Esophagus (tissue), 2 donors: ENCODE data around the gene PI3. TPM values are rescaled to one million over a fixed set of nuclear protein-coding genes. Genes with fewer than 3 reads are reported as not detected.

Source experiments
- H3K27ac ChIP-seq, 2 donors: one replicate each; pipeline ENCODE4 v1.5.1; 2013; ENCODE audit warnings: low read depth in 2 of 2, mild to moderate bottlenecking in 2 of 2, inconsistent platforms in 1 of 2, low read length in 1 of 2, moderate library complexity in 1 of 2
- H3K27me3 ChIP-seq, 2 donors: one replicate each; pipeline ENCODE4 v1.6.1; 2013; ENCODE audit warnings: low read length in 2 of 2, control low read depth in 1 of 2, mild to moderate bottlenecking in 1 of 2; ENCODE audit not compliant: insufficient read depth in 2 of 2, control insufficient read depth in 1 of 2
- H3K36me3 ChIP-seq, 2 donors: one replicate each; pipeline ENCODE4 v1.6.1; 2013; ENCODE audit warnings: low read length in 1 of 2; ENCODE audit not compliant: control insufficient read depth in 2 of 2, insufficient read depth in 2 of 2
- H3K4me1 ChIP-seq, 2 donors: one replicate each; pipeline ENCODE4 v1.6.1; 2013; ENCODE audit warnings: low read length in 1 of 2; ENCODE audit not compliant: control insufficient read depth in 2 of 2, insufficient read depth in 2 of 2
- H3K4me3 ChIP-seq, 2 donors: one replicate each; pipeline ENCODE4 v1.5.1; 2013; ENCODE audit warnings: low read length in 2 of 2, mild to moderate bottlenecking in 2 of 2, low read depth in 1 of 2, moderate library complexity in 1 of 2
- H3K9me3 ChIP-seq, 2 donors: one replicate each; pipeline ENCODE4 v1.6.1; 2013; ENCODE audit warnings: mild to moderate bottlenecking in 2 of 2, low read depth in 1 of 2, low read length in 1 of 2, moderate library complexity in 1 of 2; ENCODE audit not compliant: control insufficient read depth in 2 of 2, insufficient read depth in 1 of 2
- WGBS, 2 donors: extraction: QIAGEN DNeasy Blood & Tissue Kit; methylation state at CpG; one replicate each; pipeline ENCODE4 v1.1.7; 2013; 5-methylcytosine and 5-hydroxymethylcytosine counted together
- polyA plus RNA-seq, 2 donors: library from polyadenylated mRNA; stranded (reverse); fragments of 200-250 nt; gene quantifications; one replicate each; pipeline ENCODE4 v1.2.3, GENCODE V29; 2013
- donor health status: healthy with polysubstance abuse.
- donor health status: Bipolar disorder and iron deficiency.

PI3 gene
- polyA plus RNA-seq, 2 donors = 430 to 2,639 TPM

DNA sequence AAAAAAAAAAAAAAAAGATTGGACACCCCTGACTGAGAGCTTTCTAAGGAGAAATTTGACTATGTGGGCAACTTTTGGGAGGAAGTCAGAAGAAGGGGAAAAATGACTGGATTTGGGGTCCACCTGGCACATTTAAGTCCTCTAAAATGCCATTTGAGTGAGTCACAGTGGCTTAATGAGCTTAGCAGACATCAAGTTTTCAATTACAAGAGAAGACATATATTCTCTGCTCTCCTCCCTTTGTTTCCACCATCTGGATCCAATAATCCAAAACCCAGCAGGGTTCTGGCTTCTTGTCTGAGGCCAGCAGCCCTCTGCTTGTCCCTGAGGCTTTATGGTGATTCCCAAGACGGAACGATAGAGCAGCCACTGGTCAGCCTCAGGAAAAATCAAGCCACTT, 6.9 kb downstream of the PI3 start:
- H3K9me3 ChIP-seq = no peaks in the 10 kb centered on the region
- H3K36me3 ChIP-seq = no peaks in the 10 kb centered on the region
- H3K27me3 ChIP-seq = no peaks in the 10 kb centered on the region
- peaks cover 0 to 3% of the 10 kb centered on the region in 2 donors for H3K4me1 ChIP-seq
- H3K4me3 ChIP-seq = no peak overlapping the region
- no peak overlapping the region for H3K27ac ChIP-seq
- WGBS, 2 donors = 78 to 86% methylated on average over 2 of the region's 2 CpGs

GRCh38 chr20:45183084-45183483, 8.4 kb downstream of the PI3 start:
- no peaks in the 10 kb centered on the region for H3K9me3 ChIP-seq
- H3K36me3 ChIP-seq = no peaks in the 10 kb centered on the region
- peaks cover 0 to 3% of the 10 kb centered on the region in 2 donors for H3K4me1 ChIP-seq
- H3K27me3 ChIP-seq = no peaks in the 10 kb centered on the region
- H3K4me3 ChIP-seq = no peak overlapping the region
- 77 to 78% methylated on average over 2 of the region's 2 CpGs for WGBS, 2 donors
- no peak overlapping the region for H3K27ac ChIP-seq

- H3K36me3 ChIP-seq = no peaks in the 10 kb centered on the region
- 59 to 67% methylated on average over 2 of the region's 2 CpGs for WGBS, 2 donors
- peaks cover 0 to 3% of the 10 kb centered on the region in 2 donors for H3K27me3 ChIP-seq
- H3K27ac ChIP-seq = no peak overlapping the region
- no peaks in the 10 kb centered on the region for H3K9me3 ChIP-seq
- no peak overlapping the region for H3K4me3 ChIP-seq
- no peaks in the 10 kb centered on the region for H3K4me1 ChIP-seq
Measured at GRCh38 chr20:45187693-45188092, 13.0 kb downstream of the PI3 start.

GRCh38 chr20:45189067-45189609, 14.4 kb downstream of the PI3 start:
- H3K36me3 ChIP-seq = no peaks in the 10 kb centered on the region
- WGBS, 2 donors = 88% methylated on average over 3 of the region's 3 CpGs
- H3K4me1 ChIP-seq = no peaks in the 10 kb centered on the region
- H3K27me3 ChIP-seq = peaks cover 0 to 3% of the 10 kb centered on the region in 2 donors
- H3K27ac ChIP-seq = no peak overlapping the region
- no peaks in the 10 kb centered on the region for H3K9me3 ChIP-seq
- no peak overlapping the region for H3K4me3 ChIP-seq

GRCh38 chr20:45189861-45190260, 15.2 kb downstream of the PI3 start:
- Histone ChIP-seq H3K4me1 (no peaks in the 10 kb centered on the region), H3K4me3 (no peak overlapping the region), H3K27ac (no peak overlapping the region), H3K9me3 (no peaks in the 10 kb centered on the region), H3K27me3 (peaks cover 0 to 3% of the 10 kb centered on the region in 2 donors), H3K36me3 (no peaks in the 10 kb centered on the region)
- WGBS, 2 donors = 82 to 90% methylated on average over 3 of the region's 3 CpGs

DNA sequence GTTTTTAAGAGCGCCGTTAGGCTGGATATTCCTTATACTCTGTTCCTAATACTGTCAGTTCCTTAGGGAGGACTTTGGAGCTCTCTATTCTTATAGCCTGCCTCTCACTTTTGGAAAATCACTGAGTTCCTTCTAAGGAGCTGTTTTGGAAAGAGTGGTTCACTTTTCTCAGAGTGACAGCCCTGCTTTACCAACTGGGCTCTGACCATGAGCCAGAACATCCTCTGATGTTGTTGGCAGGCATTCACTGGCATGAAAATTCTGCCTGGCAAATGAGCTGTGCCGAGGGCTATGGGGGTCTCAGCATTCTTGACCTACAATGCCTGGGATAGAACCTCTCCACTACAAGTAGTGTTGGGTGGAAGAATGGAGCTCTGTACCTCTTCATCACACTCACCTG, 17.2 kb downstream of the PI3 start:
- H3K27ac ChIP-seq = no peak overlapping the region
- WGBS, 2 donors = 89 to 95% methylated on average over 3 of the region's 3 CpGs
- H3K4me3 ChIP-seq = no peak overlapping the region
- H3K36me3 ChIP-seq = no peaks in the 10 kb centered on the region
- peaks cover 0 to 3% of the 10 kb centered on the region in 2 donors for H3K27me3 ChIP-seq
- no peaks in the 10 kb centered on the region for H3K9me3 ChIP-seq
- no peaks in the 10 kb centered on the region for H3K4me1 ChIP-seq

- H3K27me3 ChIP-seq = peaks cover 0 to 3% of the 10 kb centered on the region in 2 donors
- H3K27ac ChIP-seq = no peak overlapping the region
- H3K4me1 ChIP-seq = no peaks in the 10 kb centered on the region
- WGBS, 2 donors = 93% methylated on average over 2 of the region's 2 CpGs
- no peaks in the 10 kb centered on the region for H3K36me3 ChIP-seq
- H3K9me3 ChIP-seq = no peaks in the 10 kb centered on the region
- H3K4me3 ChIP-seq = no peak overlapping the region
Measured at GRCh38 chr20:45193331-45193730, 18.6 kb downstream of the PI3 start.

DNA sequence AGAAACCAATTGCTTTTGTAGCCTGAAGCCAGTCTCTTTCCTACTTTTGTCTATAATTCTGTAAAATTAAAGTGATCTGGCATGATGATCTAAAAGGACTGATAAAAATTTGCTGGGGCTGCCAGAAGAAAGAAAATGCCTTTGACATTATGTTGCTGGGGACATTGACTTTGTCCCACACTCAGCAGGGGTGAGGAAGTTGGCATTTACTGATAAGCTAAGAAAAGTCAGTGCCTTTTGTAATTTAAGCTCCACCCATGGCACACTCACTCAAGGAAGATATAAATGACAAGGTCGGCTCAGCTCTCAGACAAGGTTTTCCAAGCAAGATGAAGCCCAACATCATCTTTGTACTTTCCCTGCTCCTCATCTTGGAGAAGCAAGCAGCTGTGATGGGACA, 32.0 kb downstream of the PI3 start, which contains the start of gene SEMG1:
TSS of gene SEMG1 (plus strand) at position 309 of the 400 bp plus-strand sequence. CDS start at position 330, 21 bp downstream.
- Histone ChIP-seq H3K36me3 (no peaks in the 10 kb centered on the region), H3K9me3 (peaks cover 0 to 3% of the 10 kb centered on the region in 2 donors), H3K27me3 (peaks cover 0 to 4% of the 10 kb centered on the region in 2 donors), H3K4me3 (no peak within 1 kb of the TSS), H3K4me1 (no peaks in the 10 kb centered on the region), H3K27ac (no peak within 1 kb of the TSS)
- WGBS, 2 donors = 21 to 24% methylated on average over 1 of the region's 1 CpG

DNA sequence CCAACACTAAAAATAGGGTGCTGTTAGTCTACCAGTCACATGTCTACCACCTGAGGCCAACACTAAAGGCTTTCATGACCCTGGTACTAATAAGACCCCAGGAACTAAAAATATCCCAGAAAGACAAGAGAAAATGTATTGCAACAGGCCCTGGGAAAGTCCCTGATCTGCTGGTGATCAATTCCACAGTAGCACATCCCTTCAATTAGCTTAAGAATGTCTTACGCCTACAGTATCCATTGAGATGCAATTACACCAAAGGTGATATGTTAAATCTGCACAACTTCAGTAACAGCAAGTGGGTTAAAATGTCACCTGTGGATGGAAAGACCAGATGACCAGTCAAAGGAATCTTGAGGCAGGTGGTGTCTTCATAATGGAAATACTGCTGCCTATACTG, 35.2 kb downstream of the PI3 start:
- 89 to 100% methylated on average over 1 of the region's 1 CpG for WGBS, 2 donors
- no peaks in the 10 kb centered on the region for H3K36me3 ChIP-seq
- peaks cover 0 to 4% of the 10 kb centered on the region in 2 donors for H3K27me3 ChIP-seq
- no peak overlapping the region for H3K4me3 ChIP-seq
- no peak overlapping the region for H3K27ac ChIP-seq
- H3K9me3 ChIP-seq = no peaks in the 10 kb centered on the region
- H3K4me1 ChIP-seq = no peaks in the 10 kb centered on the region
